SK-N-MC (cell line): Measurements from ENCODE around the gene TNFRSF6B.

ENCODE experiments used
- EZH2 ChIP-seq: fragments of 200-600 bp; sonication (generic); IDR thresholded peaks from one replicate; pipeline ENCODE4 v1.6.1; 2017; ENCODE audit warnings: antibody characterized with exemption
- FOXP2 ChIP-seq: optimal IDR thresholded peaks from 2 replicates; pipeline ENCODE3; 2011; ENCODE audit warnings: mild to moderate bottlenecking, moderate library complexity; ENCODE audit not compliant: insufficient read depth; ENCODE audit errors: extremely low read length, control extremely low read depth
- POLR2AphosphoS5 ChIP-seq: IDR thresholded peaks from 2 replicates; pipeline ENCODE4 v1.6.1; 2012; ENCODE audit warnings: mild to moderate bottlenecking, low read depth, low read length, borderline replicate concordance

DNA sequence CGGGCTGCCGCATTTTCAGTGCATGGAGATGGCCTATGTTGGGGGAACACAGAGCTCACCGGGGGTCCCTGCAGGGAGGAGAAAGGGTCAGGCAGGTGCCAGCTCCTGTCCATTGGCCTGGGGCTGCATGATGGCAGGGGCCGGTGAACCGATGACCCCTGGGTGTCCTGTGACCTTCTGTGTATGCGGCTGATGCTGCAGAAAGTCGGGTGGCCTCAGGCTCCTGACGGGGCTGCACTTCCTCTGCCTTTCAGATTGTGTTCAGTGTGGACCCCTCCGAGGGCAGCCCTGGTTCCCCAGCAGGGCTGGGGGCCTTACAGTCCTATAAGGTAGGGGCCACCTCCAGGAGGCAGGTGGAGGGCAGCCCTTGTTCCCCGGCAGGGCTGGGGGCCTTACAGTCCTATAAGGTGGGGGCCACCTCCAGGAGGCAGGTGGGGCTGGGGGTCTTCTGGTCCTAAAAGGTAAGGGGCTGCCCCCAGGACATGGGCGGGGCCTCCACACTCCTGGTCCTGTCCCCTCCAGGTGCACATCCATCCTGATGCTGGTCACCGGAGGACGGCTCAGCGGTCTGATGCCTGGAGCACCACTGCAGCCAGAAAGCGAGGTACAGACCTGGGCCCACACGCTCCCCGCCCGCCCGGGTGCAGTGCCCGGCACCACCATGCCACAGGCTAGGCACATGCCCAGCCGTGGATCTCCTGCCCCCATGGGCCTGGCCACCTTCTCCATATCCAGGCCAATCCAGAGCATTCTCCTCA, 11.0 kb upstream of the TNFRSF6B start:
- no peak for TF ChIP-seq POLR2AphosphoS5
- TF ChIP-seq EZH2 = no peak
- TF ChIP-seq FOXP2 = no peak
